BJ (cell line): ENCODE measurements around the gene TM9SF1. TPM values are rescaled to one million over a fixed set of nuclear protein-coding genes. Genes with fewer than 3 reads are reported as not detected.

Experiments used
- CTCF ChIA-PET: fragments of 350-600 bp; formaldehyde crosslinking; extraction: SDS; loops from one replicate; lab custom pipeline; 2021; ENCODE audit warnings: antibody characterized with exemption, inconsistent platforms; lab: Yijun Ruan, JAX
- POLR2A ChIA-PET: fragments of 300-600 bp; sonication (Branson Sonifier 250); formaldehyde crosslinking; extraction: SDS; loops from one replicate; lab custom pipeline; 2021; ENCODE audit warnings: antibody characterized with exemption; lab: Charles Lee
- DNase-seq: peaks from one replicate; pipeline ENCODE4 v3.0.0-alpha.2; 2011; ENCODE audit warnings: low read depth
- H3K27me3 ChIP-seq: 2 replicates; pipeline ENCODE4 v1.6.0; 2011; ENCODE audit warnings: low read length; ENCODE audit not compliant: control insufficient read depth, insufficient read depth
- H3K36me3 ChIP-seq: 2 replicates; pipeline ENCODE4 v1.5.1; 2011; ENCODE audit warnings: low read length; ENCODE audit not compliant: control insufficient read depth, insufficient read depth
- H3K4me3 ChIP-seq: 2 replicates; pipeline ENCODE4 v1.5.1; 2011; ENCODE audit warnings: low read depth, mild to moderate bottlenecking, control low read depth, low read length
- CTCF ChIP-seq: IDR thresholded peaks from 2 replicates; pipeline ENCODE4 v1.5.1; 2011; ENCODE audit warnings: low read depth, mild to moderate bottlenecking, control low read depth, inconsistent platforms, low read length, moderate library complexity; ENCODE audit not compliant: insufficient read depth
- polyA plus RNA-seq: library from polyadenylated mRNA; depleted of rRNA; stranded (reverse); fragments of >200 nt; gene quantifications from 2 replicates; pipeline ENCODE4 v1.2.3, GENCODE V29; 2011

The TM9SF1 gene
- polyA plus RNA-seq, 1 experiment = 59.2 TPM

GRCh38 chr14:24198814-24199524 is 3.7 kb upstream of the TM9SF1 start:
- Histone ChIP-seq H3K36me3 (peaks cover 2% of the 10 kb centered on the region), H3K4me3 (no peak overlapping the region), H3K27me3 (no peaks in the 10 kb centered on the region)
- POLR2A ChIA-PET = no interaction called here
- TF ChIP-seq CTCF = no peak
- CTCF ChIA-PET = no interaction called here
- no peak for DNase-seq

GRCh38 chr14:24197056-24197450 is 1.8 kb upstream of the TM9SF1 start:
- Histone ChIP-seq H3K4me3 (no peak overlapping the region), H3K36me3 (peaks cover 5% of the 10 kb centered on the region), H3K27me3 (no peaks in the 10 kb centered on the region)
- ChIA-PET POLR2A (interaction anchor here (0.7 kb wide), 1 partner anchor 503 kb away, joined by 8 read pairs; no protein-coding TSS in a partner anchor), CTCF (no interaction called here)
- no peak for TF ChIP-seq CTCF
- no peak for DNase-seq

- H3K36me3 ChIP-seq = peaks cover 5% of the 10 kb centered on the region
- ChIA-PET POLR2A (interaction anchor here (0.6 to 0.9 kb wide), 3 partner anchors 103 to 502 kb away, joined by 3 to 8 read pairs (median 3); partner anchors contain the start of genes DHRS1 and NOP9), CTCF (interaction anchor here (0.8 to 1.1 kb wide), 2 partner anchors 11 to 109 kb away, joined by 3 to 5 read pairs; no protein-coding TSS in a partner anchor)
- no peak for TF ChIP-seq CTCF
- DNase-seq = no peak
- H3K27me3 ChIP-seq = no peaks in the 10 kb centered on the region
- H3K4me3 ChIP-seq = peak overlapping the region; percentile 87
These were observed 1.1 kb upstream of the TM9SF1 start for GRCh38 chr14:24196071-24197055.

GRCh38 chr14:24194873-24195185 is 412 bp downstream of the TM9SF1 start:
- DNase-seq = no peak
- CTCF ChIA-PET = no interaction called here
- Histone ChIP-seq H3K4me3 (peak overlapping the region; percentile 87), H3K36me3 (peaks cover 7% of the 10 kb centered on the region), H3K27me3 (no peaks in the 10 kb centered on the region)
- TF ChIP-seq CTCF = no peak
- POLR2A ChIA-PET = no interaction called here

GRCh38 chr14:24194186-24194872 is 912 bp downstream of the TM9SF1 start:
- ChIA-PET CTCF (no interaction called here), POLR2A (no interaction called here)
- Histone ChIP-seq H3K4me3 (peak overlapping the region; percentile 87), H3K27me3 (no peaks in the 10 kb centered on the region), H3K36me3 (peaks cover 7% of the 10 kb centered on the region)
- TF ChIP-seq CTCF = no peak
- no peak for DNase-seq
